ENCODE results near the gene MBNL3. TPM values are rescaled to one million over a fixed set of nuclear protein-coding genes. Genes with fewer than 3 reads are reported as not detected.
"Not testable (repeated sequence)": the region's sequence is repeated elsewhere in the genome, so short reads cannot be mapped to it uniquely, and the experiment has no call there.

MBNL3 gene
- total RNA-seq, 1 donor from 2014 or later = 47.0 TPM

DNA sequence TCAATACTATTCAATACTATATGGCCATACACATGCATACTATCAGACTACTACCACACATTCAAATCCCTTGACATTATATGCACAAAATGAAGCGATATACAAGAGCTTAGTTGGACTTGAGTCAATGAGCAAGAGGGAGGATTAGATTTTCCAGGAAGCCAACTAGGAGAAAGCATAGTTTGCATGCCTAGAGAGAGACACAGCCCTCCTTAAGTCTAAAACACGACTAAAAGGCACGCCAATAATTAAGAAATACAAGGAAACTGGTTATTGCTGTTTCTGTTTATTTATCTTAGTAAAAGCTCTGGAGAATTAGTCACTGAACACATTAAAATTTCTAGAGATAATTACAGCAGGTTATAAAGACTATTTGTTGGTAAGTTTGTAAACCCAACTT, 21.8 kb downstream of the MBNL3 start:
- H3K36me3 Mint-ChIP-seq (ENCODE audit: low read depth) = no peaks in the 10 kb centered on the region
- H3K4me3 Mint-ChIP-seq = no peak overlapping the region
- ChIA-PET CTCF (no interaction called here), POLR2A (no interaction called here)
- TF ChIP-seq, protein P1, sequence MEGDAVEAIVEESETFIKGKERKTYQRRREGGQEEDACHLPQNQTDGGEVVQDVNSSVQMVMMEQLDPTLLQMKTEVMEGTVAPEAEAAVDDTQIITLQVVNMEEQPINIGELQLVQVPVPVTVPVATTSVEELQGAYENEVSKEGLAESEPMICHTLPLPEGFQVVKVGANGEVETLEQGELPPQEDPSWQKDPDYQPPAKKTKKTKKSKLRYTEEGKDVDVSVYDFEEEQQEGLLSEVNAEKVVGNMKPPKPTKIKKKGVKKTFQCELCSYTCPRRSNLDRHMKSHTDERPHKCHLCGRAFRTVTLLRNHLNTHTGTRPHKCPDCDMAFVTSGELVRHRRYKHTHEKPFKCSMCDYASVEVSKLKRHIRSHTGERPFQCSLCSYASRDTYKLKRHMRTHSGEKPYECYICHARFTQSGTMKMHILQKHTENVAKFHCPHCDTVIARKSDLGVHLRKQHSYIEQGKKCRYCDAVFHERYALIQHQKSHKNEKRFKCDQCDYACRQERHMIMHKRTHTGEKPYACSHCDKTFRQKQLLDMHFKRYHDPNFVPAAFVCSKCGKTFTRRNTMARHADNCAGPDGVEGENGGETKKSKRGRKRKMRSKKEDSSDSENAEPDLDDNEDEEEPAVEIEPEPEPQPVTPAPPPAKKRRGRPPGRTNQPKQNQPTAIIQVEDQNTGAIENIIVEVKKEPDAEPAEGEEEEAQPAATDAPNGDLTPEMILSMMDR (IDR thresholded peaks at IDR 0.05) = no peak
- no peaks in the 10 kb centered on the region for H3K27me3 Mint-ChIP-seq
- no peak for ATAC-seq (ENCODE audit: low read depth)
- DNase-seq = no peak
- H3K27ac Mint-ChIP-seq = no peak overlapping the region
- intact Hi-C loops (cut with micrococcal nuclease) = no loop called here
- peaks cover 13% of the 10 kb centered on the region for H3K4me1 Mint-ChIP-seq
- H3K9me3 Mint-ChIP-seq = no peaks in the 10 kb centered on the region

DNA sequence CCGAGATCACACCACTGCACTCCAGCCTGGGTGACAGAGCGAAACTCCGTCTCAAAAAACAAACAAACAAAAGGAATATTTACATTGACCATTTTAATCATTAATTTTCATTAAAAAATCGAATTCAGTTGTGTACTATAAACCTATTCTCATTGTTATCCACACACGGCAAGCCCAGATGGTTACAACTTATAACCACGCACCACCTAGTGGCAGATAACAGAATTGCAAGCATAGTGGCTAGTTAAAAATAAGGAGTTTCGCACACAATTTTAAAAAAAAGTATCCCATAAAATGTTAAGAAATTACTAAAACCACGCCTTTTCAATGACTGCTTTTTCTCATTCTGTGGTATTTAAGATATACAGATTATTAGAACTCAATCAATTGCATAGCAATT, 25.4 kb downstream of the MBNL3 start:
- ATAC-seq (ENCODE audit: low read depth) (no peak), DNase-seq (no peak)
- Mint-ChIP-seq H3K4me3 (no peak overlapping the region), H3K36me3 (ENCODE audit: low read depth) (no peaks in the 10 kb centered on the region), H3K4me1 (peaks cover 13% of the 10 kb centered on the region), H3K27ac (no peak overlapping the region), H3K9me3 (no peaks in the 10 kb centered on the region), H3K27me3 (no peaks in the 10 kb centered on the region)
- intact Hi-C loops (cut with micrococcal nuclease) = no loop called here
- CTCF ChIA-PET = no interaction called here
- POLR2A ChIA-PET = no interaction called here
- TF ChIP-seq, protein P1 (IDR thresholded peaks at IDR 0.05) = no peak

DNA sequence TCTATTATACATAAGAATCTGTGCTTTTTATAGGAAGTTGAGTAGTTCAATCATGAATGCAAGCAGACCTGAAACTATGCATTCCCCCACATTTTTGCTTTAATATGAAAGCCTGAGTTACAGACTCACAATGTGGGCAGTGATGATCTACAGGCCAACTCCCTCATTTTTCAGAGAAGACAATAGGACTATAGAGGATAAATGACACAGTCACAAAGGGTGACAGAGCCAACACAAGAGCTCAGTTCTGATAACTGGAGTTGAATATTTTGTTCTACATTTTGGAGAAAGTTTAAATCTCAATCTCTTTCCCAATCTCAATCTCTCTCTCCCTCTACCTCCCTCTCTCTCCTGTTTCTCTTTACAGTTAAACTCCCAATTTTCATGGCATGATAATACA, 27.0 kb downstream of the MBNL3 start:
- Mint-ChIP-seq H3K4me3 (no peak overlapping the region), H3K4me1 (peaks cover 13% of the 10 kb centered on the region), H3K27me3 (no peaks in the 10 kb centered on the region), H3K27ac (no peak overlapping the region), H3K36me3 (ENCODE audit: low read depth) (peaks cover 2% of the 10 kb centered on the region), H3K9me3 (no peaks in the 10 kb centered on the region)
- ATAC-seq (ENCODE audit: low read depth) (no peak), DNase-seq (no peak)
- ChIA-PET POLR2A (interaction anchor here (0.6 to 1.5 kb wide), 2 partner anchors 26 to 643 kb away, joined by 3 to 4 read pairs; no protein-coding TSS in a partner anchor), CTCF (no interaction called here)
- intact Hi-C loops (cut with micrococcal nuclease) = no loop called here
- TF ChIP-seq, protein P1 (IDR thresholded peaks at IDR 0.05) = no peak

DNA sequence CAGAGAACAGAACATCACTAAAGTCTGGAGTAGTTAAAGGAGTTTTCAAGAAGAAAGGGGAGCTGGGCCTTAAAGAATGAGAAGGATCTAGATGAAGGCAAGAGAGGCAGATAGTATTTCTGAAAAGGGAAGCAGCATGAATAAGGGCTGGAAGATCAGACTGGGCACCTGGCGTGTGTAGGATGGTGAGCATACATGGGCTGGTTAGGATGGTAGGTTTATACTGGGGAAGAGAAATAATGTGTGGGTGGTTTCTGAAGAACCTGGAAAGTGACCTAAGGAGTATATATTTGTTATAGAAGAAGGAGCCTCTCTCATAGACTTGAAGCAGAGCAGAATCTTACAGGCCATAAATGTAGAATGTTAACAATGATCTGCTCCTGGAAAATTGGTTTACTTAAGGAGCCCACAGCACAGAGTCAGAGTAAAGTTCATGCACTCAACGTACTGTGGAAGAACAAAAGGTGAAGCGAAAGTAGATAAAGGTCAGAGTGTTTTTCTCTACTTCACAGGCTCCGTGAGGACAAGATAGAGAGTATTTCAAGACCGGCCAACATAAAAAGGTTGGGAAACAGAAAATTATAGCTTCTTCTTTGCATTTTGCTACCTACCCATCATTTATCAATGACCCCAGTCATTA, 35.8 kb downstream of the MBNL3 start:
- CTCF ChIA-PET = no interaction called here
- POLR2A ChIA-PET = no interaction called here
- ATAC-seq (ENCODE audit: low read depth) (no peak), DNase-seq (no peak)
- H3K27ac Mint-ChIP-seq = no peak overlapping the region
- H3K27me3 Mint-ChIP-seq = no peaks in the 10 kb centered on the region
- no peak overlapping the region for H3K4me3 Mint-ChIP-seq
- peaks cover 8% of the 10 kb centered on the region for H3K9me3 Mint-ChIP-seq
- H3K36me3 Mint-ChIP-seq (ENCODE audit: low read depth) = peaks cover 6% of the 10 kb centered on the region
- H3K4me1 Mint-ChIP-seq = peaks cover 7% of the 10 kb centered on the region
- TF ChIP-seq, protein P1 (IDR thresholded peaks at IDR 0.05) = no peak
- intact Hi-C loops (cut with micrococcal nuclease) = no loop called here

DNA sequence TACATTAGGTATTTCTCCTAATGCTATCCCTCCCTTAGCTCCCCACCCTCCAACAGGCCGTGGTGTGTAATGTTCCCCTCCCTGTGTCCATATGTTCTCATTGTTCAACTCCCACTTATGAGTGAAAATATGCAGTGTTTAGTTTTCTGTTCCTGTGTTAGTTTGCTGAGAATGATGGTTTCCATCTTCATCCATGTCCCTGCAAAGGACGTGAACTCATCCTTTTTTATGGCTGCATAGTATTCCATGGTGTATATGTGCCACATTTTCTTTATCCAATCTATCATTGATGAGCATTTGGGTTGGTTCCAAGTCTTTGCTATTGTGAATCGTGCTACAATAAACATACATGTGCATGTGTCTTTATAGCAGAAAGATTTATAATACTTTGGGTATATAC, 42.9 kb downstream of the MBNL3 start:
- H3K4me3 Mint-ChIP-seq; DNase-seq; ATAC-seq (ENCODE audit: low read depth); intact Hi-C loops (cut with micrococcal nuclease); H3K36me3 Mint-ChIP-seq (ENCODE audit: low read depth); POLR2A ChIA-PET; H3K27me3 Mint-ChIP-seq; CTCF ChIA-PET; H3K27ac Mint-ChIP-seq; H3K9me3 Mint-ChIP-seq: not testable (repeated sequence)
- peaks cover 12% of the 10 kb centered on the region for H3K4me1 Mint-ChIP-seq

DNA sequence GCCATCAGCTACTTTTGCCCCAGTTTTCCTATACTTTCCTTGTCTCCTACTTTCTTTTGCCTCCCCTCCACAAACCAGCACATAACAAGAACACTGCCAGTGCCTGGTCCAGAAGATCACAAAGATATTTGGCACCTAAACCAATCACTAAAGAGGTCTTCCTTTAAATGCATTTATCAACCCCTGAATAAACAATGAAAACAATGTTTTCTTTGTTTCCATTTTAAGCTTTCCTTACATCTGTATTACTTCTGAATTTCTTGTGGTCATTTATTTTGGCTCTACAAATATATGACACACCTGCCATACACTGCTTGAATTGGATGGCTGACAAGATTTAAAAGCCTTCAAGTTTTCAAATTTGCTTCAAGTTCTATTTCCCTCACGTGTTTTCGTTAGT, 43.9 kb downstream of the MBNL3 start:
- H3K36me3 Mint-ChIP-seq (ENCODE audit: low read depth) = peaks cover 2% of the 10 kb centered on the region
- intact Hi-C loops (cut with micrococcal nuclease) = no loop called here
- H3K27me3 Mint-ChIP-seq = no peaks in the 10 kb centered on the region
- no peak overlapping the region for H3K4me3 Mint-ChIP-seq
- ATAC-seq (ENCODE audit: low read depth) = no peak
- TF ChIP-seq, protein P1 (IDR thresholded peaks at IDR 0.05) = no peak
- DNase-seq = no peak
- H3K4me1 Mint-ChIP-seq = peaks cover 12% of the 10 kb centered on the region
- ChIA-PET CTCF (no interaction called here), POLR2A (no interaction called here)
- H3K27ac Mint-ChIP-seq = no peak overlapping the region
- peaks cover 8% of the 10 kb centered on the region for H3K9me3 Mint-ChIP-seq
